ENCODE measurements around the gene RTL10. TPM values are rescaled to one million over a fixed set of nuclear protein-coding genes. Genes with fewer than 3 reads are reported as not detected.

RTL10 gene
- total and polyA plus RNA-seq, 2 of the 4 experiments (the other 2 are of a cell fraction) = 8.6 to 12.1 TPM

DNA sequence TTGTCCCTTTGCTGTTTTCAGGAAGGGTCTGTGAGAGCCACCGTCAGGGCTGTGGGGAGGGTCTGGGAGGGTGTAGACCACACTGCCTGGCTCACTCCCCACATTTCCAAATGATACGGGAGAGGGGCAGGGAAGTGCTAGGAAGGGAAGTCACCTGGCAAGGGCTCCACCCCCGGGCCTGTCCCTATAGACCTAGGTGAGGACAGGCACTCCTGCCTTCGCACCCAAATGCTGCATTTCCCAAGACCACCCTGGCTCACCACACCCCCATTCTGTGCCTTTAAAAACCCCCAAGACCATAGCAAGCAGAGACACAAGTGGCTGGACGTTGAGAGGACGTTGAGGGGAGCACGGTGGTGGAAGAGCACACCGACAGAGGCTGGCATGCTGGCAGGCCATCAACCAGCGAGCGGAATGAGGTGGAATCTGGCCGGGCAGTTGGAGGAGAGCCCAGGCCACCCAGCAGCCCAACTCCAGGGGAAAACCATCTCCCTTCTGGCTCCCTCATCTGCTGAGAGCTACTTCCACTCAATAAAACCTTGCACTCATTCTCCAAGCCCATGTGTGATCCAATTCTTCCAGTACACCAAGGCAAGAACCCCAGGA, 45.7 kb downstream of the RTL10 start (continued):
- TF ChIP-seq, protein P1, sequence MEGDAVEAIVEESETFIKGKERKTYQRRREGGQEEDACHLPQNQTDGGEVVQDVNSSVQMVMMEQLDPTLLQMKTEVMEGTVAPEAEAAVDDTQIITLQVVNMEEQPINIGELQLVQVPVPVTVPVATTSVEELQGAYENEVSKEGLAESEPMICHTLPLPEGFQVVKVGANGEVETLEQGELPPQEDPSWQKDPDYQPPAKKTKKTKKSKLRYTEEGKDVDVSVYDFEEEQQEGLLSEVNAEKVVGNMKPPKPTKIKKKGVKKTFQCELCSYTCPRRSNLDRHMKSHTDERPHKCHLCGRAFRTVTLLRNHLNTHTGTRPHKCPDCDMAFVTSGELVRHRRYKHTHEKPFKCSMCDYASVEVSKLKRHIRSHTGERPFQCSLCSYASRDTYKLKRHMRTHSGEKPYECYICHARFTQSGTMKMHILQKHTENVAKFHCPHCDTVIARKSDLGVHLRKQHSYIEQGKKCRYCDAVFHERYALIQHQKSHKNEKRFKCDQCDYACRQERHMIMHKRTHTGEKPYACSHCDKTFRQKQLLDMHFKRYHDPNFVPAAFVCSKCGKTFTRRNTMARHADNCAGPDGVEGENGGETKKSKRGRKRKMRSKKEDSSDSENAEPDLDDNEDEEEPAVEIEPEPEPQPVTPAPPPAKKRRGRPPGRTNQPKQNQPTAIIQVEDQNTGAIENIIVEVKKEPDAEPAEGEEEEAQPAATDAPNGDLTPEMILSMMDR (conservative IDR thresholded peaks at IDR 0.05; ENCODE audit: low read depth, low read length) = no peak

DNA sequence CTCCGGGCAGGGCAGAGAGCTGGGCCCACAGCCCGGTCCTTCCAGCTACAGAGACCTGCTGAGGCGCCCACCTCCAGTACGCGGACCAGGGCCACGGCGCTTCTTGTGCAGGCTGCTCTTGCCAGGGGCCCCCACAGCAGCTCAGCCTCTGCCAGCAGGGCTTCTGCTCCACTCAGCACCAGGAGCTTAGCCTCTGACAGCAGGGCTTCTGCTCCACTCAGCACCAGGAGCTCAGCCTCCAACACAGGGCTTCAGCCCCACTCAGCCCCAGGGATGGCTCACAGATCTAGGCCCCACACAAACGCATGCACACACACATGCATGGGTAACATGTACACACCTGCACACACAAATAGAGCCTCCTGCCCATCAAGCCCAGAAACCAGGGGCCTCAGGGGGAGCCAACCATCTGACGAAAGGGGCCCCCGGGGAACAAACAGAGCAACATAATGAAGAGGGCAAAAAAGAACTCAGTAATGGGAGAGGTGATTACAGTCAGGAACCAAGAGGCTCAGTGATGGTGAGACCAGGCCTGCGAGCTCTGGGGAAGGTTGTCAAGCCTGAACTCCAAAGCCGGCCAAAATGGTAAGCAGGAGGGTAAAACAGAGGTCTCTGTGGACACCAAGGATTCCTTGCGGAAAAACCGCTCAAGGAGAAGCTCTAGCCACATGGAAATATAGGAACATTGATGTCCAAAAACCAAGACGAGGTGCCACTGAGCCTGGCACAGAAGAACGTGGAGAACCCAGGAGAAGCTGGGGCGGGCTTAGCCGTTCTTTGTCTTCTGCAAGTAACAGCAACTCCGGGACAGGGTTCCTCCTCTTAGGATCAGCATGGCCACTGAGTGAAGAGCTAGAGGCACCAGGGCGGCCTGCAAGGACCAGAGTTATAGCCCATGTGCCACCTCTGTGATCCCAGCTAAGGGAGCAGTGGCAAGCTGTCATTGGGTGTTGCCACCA, 46.5 kb downstream of the RTL10 start:
- Histone ChIP-seq H3K4me2 (ENCODE audit: low read depth, low read length) (no peak overlapping the region), H3K27ac (ENCODE audit: insufficient read depth, low read length) (no peak overlapping the region), H2BK20ac (ENCODE audit: low read depth, low read length) (no peak overlapping the region), H3K79me1 (ENCODE audit: low read depth in 1 of 2, low read length in 2 of 2) (no peaks in the 10 kb centered on the region), H3K9me3 (ENCODE audit: control insufficient read depth, insufficient read depth, low read length) (no peaks in the 10 kb centered on the region), H4K8ac (ENCODE audit: low read depth in 2 of 2, low read length in 2 of 2) (no peak overlapping the region), H3K56ac (ENCODE audit: extremely low read depth, insufficient read depth, low read length) (no peak overlapping the region), H3K14ac (replicated peaks; ENCODE audit: low read depth, low read length) (no peak overlapping the region), H3K9ac (ENCODE audit: low read depth, low read length) (no peak overlapping the region), H3K4me1 (ENCODE audit: control insufficient read depth, insufficient read depth, low read length) (peaks cover 14% of the 10 kb centered on the region), H2BK15ac (ENCODE audit: low read depth, low read length) (no peak overlapping the region), H3K23ac (ENCODE audit: low read depth, low read length) (no peak overlapping the region), H2AK9ac (replicated peaks; ENCODE audit: low read depth, low read length, poor library complexity) (peak overlapping the region; percentile 37), H3K18ac (ENCODE audit: low read depth, low read length) (no peak overlapping the region), H3K27me3 (ENCODE audit: control insufficient read depth, insufficient read depth, low read length) (no peaks in the 10 kb centered on the region), H4K5ac (ENCODE audit: low read depth, low read length) (no peak overlapping the region), H2BK5ac (ENCODE audit: low read depth, low read length, poor library complexity, severe bottlenecking) (no peak overlapping the region), H3K4ac (ENCODE audit: low read depth, low read length) (no peak overlapping the region), H2AFZ (replicated peaks; ENCODE audit: low read length, poor library complexity) (no peak overlapping the region), H3K9me1 (ENCODE audit: insufficient read depth, low read length) (peaks cover 7% of the 10 kb centered on the region; the same call in 1 of the 2 replicates), H2BK120ac (ENCODE audit: low read depth, low read length) (no peak overlapping the region), H2AK5ac (ENCODE audit: low read depth, low read length) (no peak overlapping the region), H3K36me3 (ENCODE audit: control insufficient read depth, insufficient read depth, low read length) (no peaks in the 10 kb centered on the region), H3K4me3 (ENCODE audit: insufficient read depth, low read depth, low read length) (no peak overlapping the region), H4K20me1 (ENCODE audit: insufficient read depth, low read length) (0 out of 2 replicates have a peak, but pooled peaks cover 5% of the 10 kb centered on the region), H4K91ac (ENCODE audit: insufficient read depth, low read depth, low read length) (no peak overlapping the region)
- DNase-seq (no peak), ATAC-seq (ENCODE audit: low read depth) (no peak)
- no peak for TF ChIP-seq RCOR1 (IDR thresholded peaks at IDR 0.05; ENCODE audit: insufficient replicate concordance, low read length)
- TF ChIP-seq RAD21 (IDR thresholded peaks at IDR 0.05; ENCODE audit: low read length) = no peak
- ChIA-PET POLR2A (ENCODE audit: unreplicated experiment) (no interaction called here), CTCF (no interaction called here)
- no TSS peak for BruUV-seq (replicated peaks)
- WGBS, 2 experiments (ENCODE audit: extremely low coverage in 2 of 2, insufficient read length in 1 of 2) = 93% methylated on average over 7 of the region's 20 CpGs; no CpG with 5 or more reads in 1 of the 2 experiments
- in situ Hi-C loops (cut with MboI; ENCODE audit: low sequenced_read_pairs) (no loop called here), dilution Hi-C loops (cut with HindIII; ENCODE audit: low sequenced_read_pairs, unreplicated experiment) (no loop called here), intact Hi-C loops (cut with micrococcal nuclease) (no loop called here)
